ENCODE results near the gene C2orf72. TPM values are rescaled to one million over a fixed set of nuclear protein-coding genes. Genes with fewer than 3 reads are reported as not detected.
A peak's percentile ranks its signal among the peaks of the same experiment; 100 is the strongest.

C2orf72 gene
- total and polyA plus RNA-seq, 2 of the 13 experiments (the other 11 are each of a cell fraction or from before 2014, with no cell fraction given): 147 to 203 TPM

GRCh38 chr2:231050018-231050901 lies 12.9 kb downstream of the C2orf72 start (continued):
- TF ChIP-seq REST (IDR thresholded peaks at IDR 0.05; ENCODE audit: borderline replicate concordance in 1 of 2, low read depth in 1 of 2, low read length in 2 of 2) (peak in 1 of 2 experiments; percentile 79; a peak in 2 of 4 replicates), IRF9 (CRISPR knock-in tag; IDR thresholded peaks at IDR 0.05; ENCODE audit: borderline replicate concordance) (peak; percentile 95), HMGA1 (CRISPR knock-in tag; conservative IDR thresholded peaks at IDR 0.05) (no peak), KDM6A (CRISPR knock-in tag; IDR thresholded peaks at IDR 0.05; ENCODE audit: low read depth) (peak; percentile 100), ZNF407 (CRISPR knock-in tag; IDR thresholded peaks at IDR 0.05; ENCODE audit: not compliant biosample characterization) (no peak), BCL3 (CRISPR knock-in tag; IDR thresholded peaks at IDR 0.05) (peak; percentile 65; the same call in 1 of the 2 replicates), IKZF5 (CRISPR knock-in tag; IDR thresholded peaks at IDR 0.05) (peak; percentile 99), MTERF4 (CRISPR knock-in tag; IDR thresholded peaks at IDR 0.05) (no peak; the same call in 1 of the 2 replicates)

Data from HepG2 (cell line).